ENCODE measurements around the gene EDAR.

DNA sequence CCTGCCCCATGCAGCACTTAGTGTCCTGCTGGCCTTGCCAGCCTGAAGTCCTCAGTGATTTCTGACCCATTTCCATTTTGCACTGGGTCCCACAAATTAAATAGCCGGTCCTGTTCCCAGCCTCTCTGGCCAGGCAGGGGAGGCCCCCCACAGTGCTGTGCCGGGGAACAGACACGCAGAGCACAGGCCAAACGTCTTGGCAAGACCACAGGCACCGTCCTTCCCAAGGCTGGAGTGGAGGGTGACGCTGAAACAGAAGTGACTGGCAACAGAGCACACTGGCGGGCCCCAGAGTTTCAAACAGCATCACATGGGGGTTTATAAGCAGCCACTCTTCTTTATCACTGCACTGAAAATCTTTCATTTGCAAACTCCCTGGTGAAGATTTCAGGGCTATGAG lies 52.2 kb downstream of the EDAR start:
- TF ChIP-seq, protein P1, sequence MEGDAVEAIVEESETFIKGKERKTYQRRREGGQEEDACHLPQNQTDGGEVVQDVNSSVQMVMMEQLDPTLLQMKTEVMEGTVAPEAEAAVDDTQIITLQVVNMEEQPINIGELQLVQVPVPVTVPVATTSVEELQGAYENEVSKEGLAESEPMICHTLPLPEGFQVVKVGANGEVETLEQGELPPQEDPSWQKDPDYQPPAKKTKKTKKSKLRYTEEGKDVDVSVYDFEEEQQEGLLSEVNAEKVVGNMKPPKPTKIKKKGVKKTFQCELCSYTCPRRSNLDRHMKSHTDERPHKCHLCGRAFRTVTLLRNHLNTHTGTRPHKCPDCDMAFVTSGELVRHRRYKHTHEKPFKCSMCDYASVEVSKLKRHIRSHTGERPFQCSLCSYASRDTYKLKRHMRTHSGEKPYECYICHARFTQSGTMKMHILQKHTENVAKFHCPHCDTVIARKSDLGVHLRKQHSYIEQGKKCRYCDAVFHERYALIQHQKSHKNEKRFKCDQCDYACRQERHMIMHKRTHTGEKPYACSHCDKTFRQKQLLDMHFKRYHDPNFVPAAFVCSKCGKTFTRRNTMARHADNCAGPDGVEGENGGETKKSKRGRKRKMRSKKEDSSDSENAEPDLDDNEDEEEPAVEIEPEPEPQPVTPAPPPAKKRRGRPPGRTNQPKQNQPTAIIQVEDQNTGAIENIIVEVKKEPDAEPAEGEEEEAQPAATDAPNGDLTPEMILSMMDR (IDR thresholded peaks at IDR 0.05), result no peak
- no peak for TF ChIP-seq POLR2A (IDR thresholded peaks at IDR 0.05)
